ENCODE results near the gene LRRC49. TPM values are rescaled to one million over a fixed set of nuclear protein-coding genes. Genes with fewer than 3 reads are reported as not detected.
A peak's percentile ranks its signal among the peaks of the same experiment; 100 is the strongest.

LRRC49 gene, protein sequence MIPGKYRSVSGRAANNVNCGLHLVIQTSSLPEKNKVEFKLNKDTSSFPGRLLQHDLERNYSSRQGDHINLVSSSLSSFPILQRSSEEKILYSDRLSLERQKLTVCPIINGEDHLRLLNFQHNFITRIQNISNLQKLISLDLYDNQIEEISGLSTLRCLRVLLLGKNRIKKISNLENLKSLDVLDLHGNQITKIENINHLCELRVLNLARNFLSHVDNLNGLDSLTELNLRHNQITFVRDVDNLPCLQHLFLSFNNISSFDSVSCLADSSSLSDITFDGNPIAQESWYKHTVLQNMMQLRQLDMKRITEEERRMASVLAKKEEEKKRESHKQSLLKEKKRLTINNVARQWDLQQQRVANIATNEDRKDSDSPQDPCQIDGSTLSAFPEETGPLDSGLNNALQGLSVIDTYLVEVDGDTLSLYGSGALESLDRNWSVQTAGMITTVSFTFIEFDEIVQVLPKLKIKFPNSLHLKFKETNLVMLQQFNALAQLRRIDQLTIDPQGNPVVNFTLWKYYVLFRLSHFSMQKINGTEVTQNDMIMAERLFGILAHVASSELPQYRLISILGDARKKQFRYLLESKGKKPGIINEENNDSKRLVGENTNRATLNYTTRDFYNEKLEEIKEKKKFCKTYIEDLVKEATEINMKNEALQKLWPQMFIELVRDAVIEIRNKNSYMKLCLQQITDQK
- 12.6 and 21.1 TPM in 2 replicates for total RNA-seq (2014; rRNA removed; shearing (Covaris generic))

DNA sequence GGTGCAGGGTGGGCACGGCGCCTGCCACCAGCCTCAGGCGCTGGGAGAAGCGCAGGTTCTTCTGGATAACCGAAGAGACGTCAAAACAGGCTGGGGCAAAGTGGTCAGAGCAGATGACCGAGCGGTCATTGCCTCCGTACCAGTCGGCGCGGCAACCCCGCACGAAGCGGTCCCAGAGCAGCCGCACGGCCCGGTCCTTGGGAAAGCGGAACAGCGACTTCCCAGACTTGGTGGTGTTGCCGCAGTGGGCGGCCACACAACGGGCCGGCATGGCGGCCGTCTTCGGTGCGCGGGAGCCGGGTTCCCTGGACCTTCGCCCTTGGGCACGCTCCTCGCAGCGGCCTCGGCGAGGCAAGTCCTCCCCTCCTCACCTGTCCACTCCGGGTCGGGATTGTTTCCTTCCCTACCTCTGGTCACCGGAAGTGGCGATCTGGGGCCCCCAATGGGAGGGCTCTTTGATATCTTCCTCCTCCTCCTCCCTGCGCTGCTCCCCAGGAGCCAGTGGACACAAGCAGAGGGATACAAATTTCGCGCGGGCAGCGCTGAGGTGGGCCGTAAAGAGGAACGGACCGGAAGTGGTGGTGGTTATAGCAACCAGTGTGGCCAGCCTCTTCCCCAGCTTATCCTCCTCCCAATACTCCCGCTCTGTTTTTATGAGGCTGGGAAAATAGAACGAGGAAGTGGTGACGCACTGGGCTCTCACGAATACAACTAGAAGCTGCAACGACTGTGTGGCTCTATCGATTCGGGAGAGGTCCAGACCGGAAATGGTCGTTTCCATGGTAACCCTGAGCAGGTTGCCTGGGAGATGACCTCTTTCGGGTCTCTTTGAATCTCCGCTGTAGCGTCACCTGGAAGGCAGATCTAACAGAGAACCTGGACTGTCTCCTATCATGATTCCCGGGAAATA lies at the start of gene LRRC49, which contains the start of gene THAP10:
Gene LRRC49, plus strand, starts transcription at position 825 of the 910 bp plus-strand sequence. Its CDS starts 69 bp downstream, at position 894.
Gene THAP10, minus strand, starts transcription at position 432 of the 910 bp plus-strand sequence. Its CDS starts 161 bp downstream, at position 271.
- Histone ChIP-seq H3K9me3 (replicated peaks) (no peaks in the 10 kb centered on the region), H3K4me1 (no peaks in the 10 kb centered on the region; the same call in 1 of the 2 replicates), H3K27me3 (no peaks in the 10 kb centered on the region), H3K27ac (peak within 1 kb of the TSS; percentile 70), H3K4me3 (peak within 1 kb of the TSS; percentile 93), H3K36me3 (no peaks in the 10 kb centered on the region; the same call in 1 of the 2 replicates)
- peak; percentile 98 for DNase-seq

DNA sequence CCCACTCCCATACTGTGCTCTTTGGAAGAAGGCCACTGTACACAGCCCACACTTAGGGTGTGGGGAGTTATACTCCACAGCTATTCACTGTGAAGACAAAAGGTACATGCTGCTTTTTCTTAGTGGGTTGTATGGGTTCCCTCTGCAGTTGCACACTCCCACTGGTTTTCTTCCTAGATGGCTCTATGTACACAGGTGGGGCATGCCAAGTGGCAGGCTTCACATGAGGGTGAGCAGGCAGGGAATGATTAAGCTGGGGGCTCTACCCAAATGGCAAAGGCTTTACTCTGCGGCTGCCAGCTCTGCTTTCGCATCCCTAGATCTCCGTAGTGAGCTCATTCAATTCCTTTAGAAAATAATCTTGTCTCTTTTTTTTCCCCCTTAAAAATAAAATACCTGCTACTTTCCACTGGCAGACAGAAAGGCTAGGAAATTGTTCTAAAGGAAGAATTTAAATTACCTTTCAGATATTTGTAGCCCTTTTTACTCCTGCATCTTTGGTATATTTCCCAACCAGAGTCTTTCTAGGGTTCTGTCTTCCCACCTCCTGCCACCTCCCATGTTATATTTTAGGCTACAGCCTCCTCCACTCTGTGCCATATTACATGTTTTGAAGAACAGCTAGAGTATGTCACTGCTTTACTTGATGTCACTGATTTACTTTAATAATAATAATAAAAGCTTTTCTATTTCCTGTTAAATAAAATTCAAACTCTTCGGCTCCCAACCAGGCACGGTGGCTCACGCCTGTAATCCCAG lies 46.8 kb upstream of the LRRC49 start:
- no peak overlapping the region for H3K4me3 ChIP-seq
- H3K36me3 ChIP-seq: 0 out of 2 replicates have a peak, but pooled peaks cover 4% of the 10 kb centered on the region
- H3K9me3 ChIP-seq (replicated peaks): no peaks in the 10 kb centered on the region
- H3K27me3 ChIP-seq: no peaks in the 10 kb centered on the region
- no peaks in the 10 kb centered on the region for H3K4me1 ChIP-seq
- no peak for DNase-seq
- no peak overlapping the region for H3K27ac ChIP-seq

DNA sequence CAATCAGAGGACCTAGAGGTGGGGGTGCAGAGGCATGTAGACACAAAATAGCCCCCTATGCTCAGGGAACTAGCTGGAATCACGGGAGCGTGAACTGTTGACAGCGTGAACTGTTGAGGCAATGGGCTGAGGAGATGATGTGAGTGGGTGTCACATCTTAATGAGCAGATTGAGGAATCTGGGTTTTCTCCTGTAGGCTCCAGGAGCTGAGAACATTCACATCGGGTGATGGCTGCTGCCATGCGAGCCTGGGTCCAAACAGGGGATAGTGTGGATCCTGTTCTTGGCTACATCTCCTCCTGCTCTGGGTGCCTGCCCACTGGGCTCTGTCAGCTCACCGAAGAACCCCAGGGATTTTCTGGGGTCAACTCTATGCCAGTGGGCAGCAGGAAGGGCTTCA lies 40.7 kb upstream of the LRRC49 start:
- H3K27me3 ChIP-seq: no peaks in the 10 kb centered on the region
- no peak overlapping the region for H3K4me3 ChIP-seq

DNA sequence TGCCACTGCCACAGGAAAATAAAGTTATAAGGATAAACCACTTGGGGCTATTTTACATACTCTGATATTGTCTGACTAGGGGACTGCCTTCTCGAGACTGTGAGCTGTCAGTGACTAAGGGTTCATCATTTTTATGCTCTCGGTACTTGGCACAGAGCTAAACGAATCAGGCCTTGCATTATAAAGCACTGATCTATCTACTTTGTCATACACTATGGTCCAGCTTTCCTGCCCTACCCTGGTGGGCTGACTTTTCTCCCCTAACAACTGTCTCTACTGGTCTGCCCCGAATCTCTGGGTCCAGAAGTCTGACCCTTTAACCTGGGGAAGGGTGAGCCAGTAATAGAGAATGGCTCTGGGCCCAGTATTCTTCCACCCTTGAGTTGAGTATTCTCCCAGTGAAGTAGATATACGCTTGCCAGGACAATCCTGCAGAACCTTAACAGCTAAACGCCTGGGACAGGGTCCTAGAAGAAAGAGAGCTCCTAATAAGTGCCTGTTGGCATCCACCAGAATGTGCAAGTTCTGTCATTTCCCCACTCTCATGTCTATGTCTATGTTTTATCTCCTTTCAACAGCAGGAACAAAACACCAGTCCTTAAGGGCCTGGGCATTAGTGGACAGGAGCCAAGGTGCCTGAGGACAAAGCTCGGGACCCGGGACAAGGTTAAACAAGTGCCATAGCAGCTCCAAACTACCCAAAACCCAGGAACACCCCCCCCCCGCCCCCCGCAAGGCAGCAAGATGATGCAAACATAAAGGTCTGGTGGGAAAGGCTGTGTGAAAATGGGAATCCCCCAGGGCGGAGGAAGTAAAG lies 39.9 kb upstream of the LRRC49 start:
- H3K9me3 ChIP-seq (replicated peaks): no peaks in the 10 kb centered on the region
- peaks cover 13% of the 10 kb centered on the region for H3K4me1 ChIP-seq
- H3K27ac ChIP-seq: no peak overlapping the region; the same call in 1 of the 2 replicates
- H3K27me3 ChIP-seq: no peaks in the 10 kb centered on the region
- H3K4me3 ChIP-seq: peak overlapping the region; percentile 96
- no peak for DNase-seq
- peaks cover 12% of the 10 kb centered on the region; the same call in 1 of the 2 replicates for H3K36me3 ChIP-seq

More for the DNA sequence above, 40.7 kb upstream of the LRRC49 start:
- DNase-seq: no peak
- no peaks in the 10 kb centered on the region for H3K9me3 ChIP-seq (replicated peaks)
- peaks cover 12% of the 10 kb centered on the region; the same call in 1 of the 2 replicates for H3K36me3 ChIP-seq
- H3K27ac ChIP-seq: no peak overlapping the region
- peaks cover 10% of the 10 kb centered on the region for H3K4me1 ChIP-seq

DNA sequence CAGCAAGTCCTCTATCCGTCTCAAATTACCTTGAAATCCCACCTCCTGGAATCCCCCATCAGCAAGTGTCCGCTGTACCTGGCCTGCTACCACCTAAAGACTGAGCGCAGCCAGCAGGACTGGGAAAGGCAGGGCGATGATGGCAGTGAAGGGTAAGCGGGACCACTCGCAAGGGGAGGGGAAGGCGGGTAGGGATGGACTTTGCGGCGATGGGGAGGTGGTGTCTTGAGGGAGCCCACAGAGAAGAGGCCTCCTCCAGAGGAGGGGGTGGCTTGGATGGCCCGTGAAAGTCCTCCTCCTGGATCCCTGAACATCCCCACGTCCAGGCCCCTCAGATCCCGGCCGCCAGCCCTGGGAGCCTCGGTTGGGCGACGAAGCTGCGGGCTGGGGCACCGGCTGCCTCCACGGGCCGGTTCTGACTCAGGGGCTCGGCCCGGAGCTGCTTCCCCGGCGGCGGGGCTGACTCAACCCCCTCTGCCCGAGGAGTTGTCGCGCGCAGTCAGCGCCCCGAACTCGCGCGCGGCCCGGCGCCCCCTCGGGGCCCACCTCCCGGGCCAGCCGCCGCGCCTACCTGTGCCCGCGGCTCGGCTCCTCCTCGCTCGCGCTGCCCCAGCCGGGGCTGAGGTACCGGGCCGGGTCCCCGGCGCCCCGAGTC lies 39.2 kb upstream of the LRRC49 start:
- DNase-seq: peak; percentile 67 to 75
- Histone ChIP-seq H3K4me3 (peak overlapping the region; percentile 96), H3K36me3 (peaks cover 12% of the 10 kb centered on the region; the same call in 1 of the 2 replicates), H3K4me1 (peaks cover 13% of the 10 kb centered on the region), H3K27ac (peak overlapping the region; percentile 30; the same call in 1 of the 2 replicates), H3K9me3 (replicated peaks) (no peaks in the 10 kb centered on the region), H3K27me3 (no peaks in the 10 kb centered on the region)

DNA sequence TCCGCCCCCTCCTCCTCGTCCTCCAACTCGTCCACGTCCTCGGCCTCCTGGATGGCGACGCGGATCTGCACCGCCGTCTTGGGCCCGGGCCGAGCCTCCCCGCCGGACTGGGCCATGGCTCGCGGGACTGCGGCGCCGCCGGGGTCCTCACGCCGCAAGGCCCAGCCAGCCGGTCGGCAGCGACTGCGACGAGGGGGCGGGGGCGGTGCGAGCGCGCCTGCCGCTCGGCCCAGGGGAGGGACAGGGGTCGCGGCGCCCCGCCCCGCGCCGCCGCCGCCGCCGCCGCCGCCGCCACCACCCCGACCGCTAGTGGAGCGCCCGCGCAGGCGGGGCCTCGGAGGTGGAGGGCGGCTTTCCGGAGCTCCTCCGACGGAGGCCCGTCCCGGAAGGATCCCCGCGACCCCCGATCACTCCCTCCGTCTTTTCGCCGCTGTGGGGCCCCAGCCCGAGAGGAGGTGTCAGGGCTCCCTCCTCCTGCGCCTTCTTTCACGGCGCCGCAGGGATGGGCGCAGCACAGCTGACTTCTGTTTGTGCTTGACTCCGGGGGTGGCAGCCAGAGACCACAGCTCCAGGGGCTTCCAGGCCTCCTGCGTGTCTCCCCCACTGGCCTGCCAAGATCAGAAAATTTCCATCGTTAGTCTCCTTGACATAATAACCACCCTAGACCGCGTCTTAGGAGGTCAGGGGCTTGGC lies 38.5 kb upstream of the LRRC49 start, which contains the start of gene LARP6:
Gene LARP6, minus strand, starts transcription at position 185 of the 693 bp plus-strand sequence. Its CDS starts 69 bp downstream, at position 116.
- Histone ChIP-seq H3K27me3 (no peaks in the 10 kb centered on the region), H3K4me1 (peaks cover 13% of the 10 kb centered on the region), H3K36me3 (peaks cover 12% of the 10 kb centered on the region; the same call in 1 of the 2 replicates), H3K4me3 (peak within 1 kb of the TSS; percentile 96), H3K27ac (peak within 1 kb of the TSS; percentile 51), H3K9me3 (replicated peaks) (no peaks in the 10 kb centered on the region)
- DNase-seq: peak; percentile 78 to 85

DNA sequence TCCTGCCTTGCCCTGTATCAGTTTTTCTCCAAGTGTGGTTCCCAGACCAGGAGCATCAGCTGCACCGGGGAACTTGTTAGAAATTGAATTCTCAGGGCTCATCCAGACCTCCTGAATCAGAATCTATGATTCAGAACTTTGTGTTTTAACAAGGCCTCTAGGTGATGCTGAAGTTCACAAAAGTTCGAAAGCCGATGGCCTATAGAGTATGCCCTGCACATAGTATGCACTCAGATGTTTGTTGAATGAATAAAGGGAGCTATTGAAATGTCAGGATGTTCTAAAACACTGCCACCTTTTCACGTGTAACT lies 38.0 kb upstream of the LRRC49 start:
- DNase-seq: no peak
- no peaks in the 10 kb centered on the region for H3K27me3 ChIP-seq
- peaks cover 13% of the 10 kb centered on the region for H3K4me1 ChIP-seq
- H3K36me3 ChIP-seq: peaks cover 8% of the 10 kb centered on the region; the same call in 1 of the 2 replicates
- H3K4me3 ChIP-seq: peak overlapping the region; percentile 96
- peak overlapping the region; percentile 51; the same call in 1 of the 2 replicates for H3K27ac ChIP-seq
- no peaks in the 10 kb centered on the region for H3K9me3 ChIP-seq (replicated peaks)

DNA sequence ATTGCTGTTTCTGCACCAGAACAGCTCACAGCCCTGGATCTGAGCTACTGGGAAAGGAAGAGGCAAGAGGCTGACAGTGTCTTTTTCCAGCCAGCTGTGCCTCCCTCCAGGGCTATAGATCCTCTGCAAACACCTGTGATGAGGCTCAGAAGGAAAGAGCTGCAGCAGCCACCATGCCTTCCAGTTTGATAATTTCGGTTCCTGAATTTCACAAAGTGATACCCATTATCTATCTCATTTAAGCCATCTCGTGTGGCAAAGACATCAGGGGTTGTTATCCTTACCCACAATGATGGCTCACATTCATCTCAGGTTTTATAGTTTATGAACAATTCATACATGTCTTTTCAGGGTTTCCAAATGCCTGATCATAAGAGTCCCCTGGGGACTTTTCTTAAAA lies 36.9 kb upstream of the LRRC49 start:
- H3K27me3 ChIP-seq: no peaks in the 10 kb centered on the region
- H3K4me3 ChIP-seq: no peak overlapping the region
- H3K27ac ChIP-seq: no peak overlapping the region
- no peaks in the 10 kb centered on the region for H3K9me3 ChIP-seq (replicated peaks)
- H3K36me3 ChIP-seq: peaks cover 8% of the 10 kb centered on the region; the same call in 1 of the 2 replicates
- DNase-seq: peak in 1 of 2 experiments; percentile 37
- peaks cover 13% of the 10 kb centered on the region for H3K4me1 ChIP-seq

DNA sequence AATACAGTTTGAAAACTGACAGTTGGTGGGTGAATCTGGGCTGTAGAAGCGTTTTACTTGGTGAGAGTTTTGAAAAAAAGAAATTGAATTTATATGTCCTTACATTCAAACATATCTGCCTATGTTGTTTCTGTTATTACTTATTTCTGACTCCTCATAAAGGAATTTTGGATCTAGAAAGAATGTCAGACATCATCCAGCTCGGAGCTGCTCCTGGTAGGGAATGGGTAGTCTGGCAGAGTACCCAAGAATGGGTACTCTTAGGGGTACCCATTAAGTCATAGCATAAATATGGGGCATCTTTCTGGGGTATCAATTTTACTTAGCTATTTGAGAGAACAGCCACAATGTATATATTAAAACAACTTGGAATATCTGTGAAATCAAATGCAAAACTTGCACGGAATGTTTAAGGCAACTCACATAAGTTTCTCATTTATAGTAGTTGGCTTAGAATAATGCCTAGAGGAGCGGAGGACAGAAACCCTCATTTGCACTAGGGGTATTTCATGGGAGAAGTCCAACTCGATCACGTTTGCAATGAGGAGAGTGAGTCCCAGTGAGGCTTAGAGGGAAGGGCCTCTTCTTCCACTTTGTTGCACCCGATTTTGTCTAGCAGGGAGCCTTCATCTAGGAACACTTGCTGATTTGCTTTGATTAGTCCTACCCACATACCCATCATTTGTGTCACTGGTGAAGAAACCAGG lies 36.3 kb upstream of the LRRC49 start:
- Histone ChIP-seq H3K4me1 (peaks cover 13% of the 10 kb centered on the region), H3K9me3 (replicated peaks) (no peaks in the 10 kb centered on the region), H3K36me3 (peaks cover 4% of the 10 kb centered on the region; the same call in 1 of the 2 replicates), H3K27me3 (no peaks in the 10 kb centered on the region), H3K4me3 (no peak overlapping the region), H3K27ac (0 out of 2 replicates have a peak overlapping the region, but pooled peaks have one; percentile 9)
- DNase-seq: no peak

DNA sequence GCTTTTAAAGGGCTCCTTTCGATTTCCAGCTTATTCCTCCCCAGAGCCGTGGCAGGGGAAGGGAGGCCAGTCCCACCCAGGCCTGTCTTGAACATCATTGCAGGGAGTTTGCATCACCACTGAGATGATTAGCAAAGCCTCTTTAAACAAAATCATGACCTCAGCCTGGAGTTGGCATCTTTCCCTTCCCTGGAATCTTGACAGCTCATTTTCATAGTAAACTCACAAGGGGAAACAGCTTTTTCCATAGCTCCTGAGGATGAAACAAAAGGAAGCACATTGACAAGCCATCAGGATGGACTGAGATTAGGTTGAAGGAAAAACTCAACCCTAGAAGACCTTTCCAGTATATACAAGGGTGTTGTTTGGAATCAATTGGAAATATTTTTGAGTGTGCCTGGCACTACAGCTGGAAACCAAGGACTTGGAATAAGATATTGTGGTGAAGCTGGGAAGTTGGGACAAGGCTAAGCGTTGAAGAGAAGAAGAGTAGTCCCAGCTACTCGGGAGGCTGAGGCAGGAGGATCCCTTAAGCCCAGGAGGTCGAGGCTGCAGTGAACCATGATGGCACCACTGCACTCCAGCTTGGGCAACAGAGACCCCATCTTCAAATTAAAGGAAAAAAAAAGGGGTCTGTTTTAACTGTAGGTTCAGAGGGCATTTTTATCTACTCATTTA lies 35.6 kb upstream of the LRRC49 start:
- H3K9me3 ChIP-seq (replicated peaks): no peaks in the 10 kb centered on the region
- DNase-seq: peak; percentile 54 to 62
- 0 out of 2 replicates have a peak overlapping the region, but pooled peaks have one; percentile 9 for H3K27ac ChIP-seq
- H3K27me3 ChIP-seq: no peaks in the 10 kb centered on the region
- H3K36me3 ChIP-seq: no peaks in the 10 kb centered on the region
- peaks cover 13% of the 10 kb centered on the region for H3K4me1 ChIP-seq
- H3K4me3 ChIP-seq: no peak overlapping the region

Measured in SJCRH30 (cell line).